Measurements from ENCODE around the gene SIM2.

- TF ChIP-seq EZH2 (IDR thresholded peaks at IDR 0.05) (no peak), POLR2AphosphoS5 (IDR thresholded peaks at IDR 0.05; ENCODE audit: borderline replicate concordance, low read depth, low read length) (no peak), FOXP2 (optimal IDR thresholded peaks at IDR 0.05; ENCODE audit: control extremely low read depth, extremely low read length, insufficient read depth) (no peak)
Measured at GRCh38 chr21:36765229-36765628, 66.3 kb downstream of the SIM2 start.

Data from SK-N-MC (cell line).